Keratinocyte (primary cell): ENCODE results near the gene ZNF593OS. TPM values are rescaled to one million over a fixed set of nuclear protein-coding genes. Genes with fewer than 3 reads are reported as not detected.

Experiments
- DNase-seq: peaks from one replicate; pipeline ENCODE4 v3.0.0-alpha.2; 2011; ENCODE audit warnings: low read depth, missing footprints, low spot score
- FAIRE-seq: peaks from 2 replicates; lab custom pipeline; 2011; peaks lifted over from hg19 to GRCh38; lab: Jason Lieb, UNC
- H2AFZ ChIP-seq: 2 replicates; pipeline ENCODE4 v1.6.0; 2012; ENCODE audit warnings: low read length, control low read depth, inconsistent platforms; ENCODE audit not compliant: control insufficient read depth
- H3K27ac ChIP-seq: 2 replicates; pipeline ENCODE4 v1.5.1; 2011; ENCODE audit warnings: low read length; ENCODE audit not compliant: control insufficient read depth, insufficient read depth
- H3K27me3 ChIP-seq: 3 replicates; pipeline ENCODE4 v1.6.0; 2011; ENCODE audit warnings: low read length; ENCODE audit not compliant: control insufficient read depth, insufficient read depth; ENCODE audit errors: extremely low read depth
- H3K36me3 ChIP-seq, 2 experiments: 2 replicates in 1 of 2; 3 replicates in 1 of 2; pipeline ENCODE4 v1.5.1; 2011; ENCODE audit warnings: low read length in 2 of 2, mild to moderate bottlenecking in 1 of 2; ENCODE audit not compliant: control insufficient read depth in 2 of 2, insufficient read depth in 2 of 2; ENCODE audit errors: extremely low read depth in 1 of 2
- H3K4me1 ChIP-seq: 3 replicates; pipeline ENCODE4 v1.5.1; 2011; ENCODE audit warnings: low read length; ENCODE audit not compliant: control insufficient read depth, insufficient read depth; ENCODE audit errors: extremely low read depth
- H3K4me2 ChIP-seq: 3 replicates; pipeline ENCODE4 v1.6.0; 2011; ENCODE audit warnings: low read depth, low read length; ENCODE audit not compliant: control insufficient read depth, insufficient read depth; ENCODE audit errors: extremely low read depth
- H3K4me3 ChIP-seq, 3 experiments: fragments of 200-600 bp in 1 of 3; sonication (generic) in 1 of 3; 2 replicates in 2 of 3; 3 replicates in 1 of 3; pipeline ENCODE4 v1.5.1; 2011 to 2016; ENCODE audit warnings: low read length in 3 of 3, mild to moderate bottlenecking in 3 of 3, control low read depth in 2 of 3, inconsistent platforms in 1 of 3, low read depth in 1 of 3, mixed read lengths in 1 of 3, mixed run types in 1 of 3, moderate library complexity in 1 of 3; ENCODE audit not compliant: control insufficient read depth in 2 of 3, insufficient read depth in 2 of 3; ENCODE audit errors: extremely low read depth in 1 of 3
- H3K79me2 ChIP-seq: 2 replicates; pipeline ENCODE4 v1.6.0; 2012; ENCODE audit warnings: low read length; ENCODE audit not compliant: control insufficient read depth, insufficient read depth
- H3K9ac ChIP-seq: 3 replicates; pipeline ENCODE4 v1.6.0; 2011; ENCODE audit warnings: low read length; ENCODE audit not compliant: control insufficient read depth, insufficient read depth; ENCODE audit errors: extremely low read depth
- H3K9me1 ChIP-seq: 3 replicates; pipeline ENCODE4 v1.6.0; 2011; ENCODE audit warnings: low read length; ENCODE audit not compliant: control insufficient read depth, insufficient read depth; ENCODE audit errors: extremely low read depth
- H3K9me3 ChIP-seq: 2 replicates; pipeline ENCODE4 v1.5.1; 2012; ENCODE audit warnings: low read depth, low read length; ENCODE audit not compliant: control insufficient read depth
- H4K20me1 ChIP-seq: 3 replicates; pipeline ENCODE4 v1.6.0; 2011; ENCODE audit warnings: low read length; ENCODE audit not compliant: control insufficient read depth, insufficient read depth; ENCODE audit errors: extremely low read depth
- CTCF ChIP-seq, 3 experiments: IDR thresholded peaks in 1 of 3; conservative IDR thresholded peaks in 1 of 3; optimal IDR thresholded peaks in 1 of 3; 2 replicates in 2 of 3; 3 replicates in 1 of 3; pipeline versions ENCODE3 to v1.5.1; 2011; ENCODE audit warnings: low read length in 3 of 3, mild to moderate bottlenecking in 3 of 3, moderate library complexity in 2 of 3, control low read depth in 1 of 3, inconsistent platforms in 1 of 3; ENCODE audit not compliant: insufficient read depth in 2 of 3; ENCODE audit errors: extremely low read depth in 1 of 3
- EZH2 ChIP-seq: IDR thresholded peaks from one replicate; pipeline ENCODE4 v1.6.1; 2012; ENCODE audit warnings: inconsistent platforms, mild to moderate bottlenecking, low read length, moderate library complexity
- dilution Hi-C: fragments of 300-500 bp; cut with MboI; formaldehyde crosslinking; loops from one replicate; pipeline ENCODE4 v1.7.0; 2020; ENCODE audit warnings: low sequenced_read_pairs; ENCODE audit not compliant: extremely low pct_ligation_motif_present
- polyA plus RNA-seq, 5 experiments: library from polyadenylated mRNA; depleted of rRNA in 3 of 5; stranded (reverse) in 3 of 5; stranded (forward) in 1 of 5; unstranded in 1 of 5; fragments of >200 nt; gene quantifications; 1 replicate in 1 of 5; 2 replicates in 3 of 5; 3 replicates in 1 of 5; pipeline versions ENCODE4 v1.2.1 to v1.2.3, GENCODE V29; 2011 to 2012; ENCODE audit warnings: missing spikeins in 2 of 5, low read depth in 1 of 5, low replicate concordance in 1 of 5

Gene ZNF593OS
- polyA plus RNA-seq, 1 donor (not counting 4 experiments of a cell fraction or from before 2014, with no cell fraction given): not detected

- TF ChIP-seq EZH2 (no peak), CTCF (optimal IDR thresholded peaks at IDR 0.05 in 1 of 3, IDR thresholded peaks at IDR 0.05 in 1 of 3, conservative IDR thresholded peaks at IDR 0.05 in 1 of 3; ENCODE audit: extremely low read depth in 1 of 3, insufficient read depth in 2 of 3, low read length in 3 of 3) (peak in 1 of 3 experiments; percentile 15)
- FAIRE-seq: no peak
Observed at GRCh38 chr1:26203642-26204318, 32.1 kb upstream of the ZNF593OS start.

GRCh38 chr1:26200413-26200812 lies 28.8 kb upstream of the ZNF593OS start:
- Histone ChIP-seq H3K36me3 (no peaks in the 10 kb centered on the region), H3K27ac (no peak overlapping the region), H3K9ac (no peak overlapping the region), H3K4me1 (peaks cover 10% of the 10 kb centered on the region), H3K4me2 (no peak overlapping the region), H3K4me3 (no peak overlapping the region), H3K9me3 (no peaks in the 10 kb centered on the region), H3K9me1 (no peaks in the 10 kb centered on the region), H4K20me1 (no peaks in the 10 kb centered on the region), H3K79me2 (no peaks in the 10 kb centered on the region), H3K27me3 (peaks cover 3% of the 10 kb centered on the region), H2AFZ (no peak overlapping the region)
- dilution Hi-C loops: no loop called here
- DNase-seq (no peak), FAIRE-seq (no peak)
- TF ChIP-seq CTCF (optimal IDR thresholded peaks at IDR 0.05 in 1 of 3, IDR thresholded peaks at IDR 0.05 in 1 of 3, conservative IDR thresholded peaks at IDR 0.05 in 1 of 3; ENCODE audit: extremely low read depth in 1 of 3, insufficient read depth in 2 of 3, low read length in 3 of 3) (no peak), EZH2 (no peak)

More at GRCh38 chr1:26203642-26204318, 32.1 kb upstream of the ZNF593OS start:
- no peak for DNase-seq
- no peaks in the 10 kb centered on the region for H3K9me3 ChIP-seq
- peaks cover 3% of the 10 kb centered on the region for H3K27me3 ChIP-seq
- H3K4me3 ChIP-seq: no peak overlapping the region
- no peak overlapping the region for H2AFZ ChIP-seq
- no peak overlapping the region for H3K4me2 ChIP-seq
- H4K20me1 ChIP-seq: no peaks in the 10 kb centered on the region
- peaks cover 10% of the 10 kb centered on the region for H3K4me1 ChIP-seq
- H3K79me2 ChIP-seq: no peaks in the 10 kb centered on the region
- no peak overlapping the region for H3K9ac ChIP-seq
- no peak overlapping the region for H3K27ac ChIP-seq
- H3K36me3 ChIP-seq: no peaks in the 10 kb centered on the region
- no peaks in the 10 kb centered on the region for H3K9me1 ChIP-seq
- dilution Hi-C loops: no loop called here
